Measurements from ENCODE around the gene EDDM13. TPM values are rescaled to one million over a fixed set of nuclear protein-coding genes. Genes with fewer than 3 reads are reported as not detected.

The EDDM13 gene
- total RNA-seq, 1 donor = not detected

GRCh38 chr19:56356944-56357343, 84.4 kb downstream of the EDDM13 start:
- no peak for TF ChIP-seq CTCF (IDR thresholded peaks at IDR 0.05; ENCODE audit: insufficient read depth, low read depth, low read length)
- no peak overlapping the region for H3K4me3 ChIP-seq (ENCODE audit: low read depth, low read length)
- DNase-seq (ENCODE audit: low read depth) = no peak

Small RNAs within 50 kb of the gene (small RNA-seq; reads per million reads assigned to genes)
- not detected for gene RF00019

Other genes starting within 250 kb of the EDDM13 start
- 25.0 and 33.2 TPM in 2 replicates for gene ZNF787, start 151.5 kb upstream of the EDDM13 start, total RNA-seq
- gene ZNF444, start 131.5 kb upstream of the EDDM13 start, total RNA-seq = 14.2 and 16.4 TPM in 2 replicates
- gene GALP, start 96.7 kb upstream of the EDDM13 start, total RNA-seq = not detected in 2 replicates
- gene ZSCAN5B, start 75.0 kb upstream of the EDDM13 start, total RNA-seq = not detected in 2 replicates
- gene ZSCAN5C, start 70.5 kb upstream of the EDDM13 start, total RNA-seq = not detected in 2 replicates
- gene ZSCAN5A, start 42.1 kb downstream of the EDDM13 start, total RNA-seq = 6.5 and 8.4 TPM in 2 replicates
- gene ZNF582, start 120.8 kb downstream of the EDDM13 start, total RNA-seq = 2.3 and 2.6 TPM in 2 replicates
- 7.1 and 9.1 TPM in 2 replicates for gene ZNF583, start 131.6 kb downstream of the EDDM13 start, total RNA-seq
- 0.97 and 2.6 TPM in 2 replicates for gene ZNF667, start 204.6 kb downstream of the EDDM13 start, total RNA-seq
- gene ZNF471, start 235.1 kb downstream of the EDDM13 start, total RNA-seq = 1.9 and 3.9 TPM in 2 replicates

Data from fibroblast of villous mesenchyme (primary cell).